NCI-H128 (cell line): ENCODE measurements around the gene MKS1.
A peak's percentile ranks its signal among the peaks of the same experiment; 100 is the strongest.

ENCODE experiments used
- DNase-seq: peaks from one replicate; lab custom pipeline; 2025; ENCODE audit not compliant: unreplicated experiment; lab: John Stamatoyannopoulos, UW

MKS1 gene

DNA sequence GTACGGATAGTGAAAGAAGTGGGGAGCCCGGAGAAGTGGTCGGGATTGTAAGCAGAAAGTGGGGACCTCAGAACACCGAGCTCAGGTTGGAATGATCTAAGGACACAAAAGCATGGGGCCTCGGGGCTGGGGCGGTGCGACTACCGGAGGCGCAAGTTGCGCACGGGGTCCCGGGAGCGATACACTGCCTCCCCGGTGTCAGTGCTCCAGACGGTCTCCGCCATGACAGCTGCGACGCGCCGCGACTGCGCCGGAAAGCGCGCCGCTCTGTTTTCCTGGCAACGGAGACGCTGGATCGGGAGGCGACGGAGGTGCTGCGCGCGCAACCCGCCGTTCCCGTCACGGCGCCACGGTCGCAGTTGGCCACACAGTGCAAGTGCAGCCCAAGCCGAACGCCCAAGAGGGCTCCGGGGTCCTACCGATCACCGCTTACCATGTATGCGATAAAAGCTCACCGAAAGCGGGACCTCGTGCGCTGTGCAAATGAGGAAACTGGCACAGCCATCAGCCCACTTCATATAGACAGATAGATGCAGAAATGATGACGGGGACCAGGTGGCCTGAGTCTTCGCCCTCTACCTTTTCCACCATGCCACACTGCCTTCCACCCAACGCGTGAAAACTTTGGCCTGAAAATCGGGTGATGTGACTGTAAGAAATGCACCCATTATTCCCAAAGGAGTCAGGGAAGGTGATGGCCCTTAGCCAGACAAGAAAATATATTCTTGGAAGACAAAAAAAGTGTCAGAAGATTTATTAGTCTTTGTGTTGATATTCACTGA is at the start of gene MKS1:
TSS of gene MKS1 (minus strand) at position 249 of the 782 bp plus-strand sequence. CDS start at position 224, 25 bp downstream.
- DNase-seq = peak; percentile 81

- no peak for DNase-seq
These were observed 49.3 kb upstream of the MKS1 start for GRCh38 chr17:58268326-58268725.

GRCh38 chr17:58267347-58268324 is 48.6 kb upstream of the MKS1 start:
- DNase-seq = no peak

GRCh38 chr17:58265902-58266875 is 47.1 kb upstream of the MKS1 start:
- no peak for DNase-seq

DNA sequence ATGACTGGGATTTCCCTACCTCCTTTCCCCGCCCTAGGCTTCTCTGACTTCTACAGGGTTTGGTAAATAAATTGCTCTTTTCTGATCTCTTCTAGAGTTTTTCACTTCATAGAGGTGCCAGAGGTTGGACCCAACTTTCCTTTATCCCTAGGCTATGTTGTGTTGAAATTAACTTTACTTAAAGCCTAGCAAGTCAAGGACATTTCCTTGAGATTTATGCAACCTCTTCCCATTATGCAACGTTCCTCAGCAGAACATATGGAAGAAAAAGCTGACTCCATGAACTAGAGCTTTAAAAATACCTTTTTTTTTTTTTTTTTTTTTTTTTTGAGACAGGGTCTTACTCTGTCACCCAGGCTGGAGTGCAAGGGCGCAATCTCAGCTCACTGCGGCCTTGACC is 46.2 kb upstream of the MKS1 start:
- no peak for DNase-seq

DNA sequence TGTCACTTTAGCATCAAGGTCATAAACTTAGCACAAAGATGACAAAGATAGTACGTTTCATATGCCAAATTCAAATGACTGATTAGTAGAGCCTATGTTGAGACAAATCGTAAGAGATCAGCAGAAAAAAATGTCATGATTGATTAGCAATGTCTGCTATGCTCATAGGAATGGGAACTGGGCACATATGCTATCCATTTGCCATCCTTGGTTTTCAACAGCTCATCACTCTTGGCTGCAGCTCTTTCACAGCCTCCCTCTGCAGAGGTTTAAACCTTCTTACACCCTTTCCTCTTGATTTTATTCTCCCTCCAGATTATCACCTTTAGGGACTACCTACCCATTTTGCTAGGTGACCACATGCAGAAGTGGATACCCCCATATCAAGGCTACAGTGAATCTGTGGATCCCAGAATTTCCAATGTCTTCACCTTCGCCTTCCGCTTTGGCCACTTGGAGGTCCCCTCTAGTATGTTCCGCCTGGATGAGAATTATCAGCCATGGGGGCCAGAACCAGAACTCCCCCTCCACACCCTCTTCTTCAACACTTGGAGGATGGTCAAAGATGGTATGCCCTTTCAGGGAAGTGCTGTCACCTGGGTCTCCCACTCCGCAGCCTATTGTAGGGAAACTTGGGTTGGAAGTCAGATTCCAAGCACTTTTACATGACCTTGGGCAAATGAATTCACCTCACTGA is 45.5 kb upstream of the MKS1 start:
- DNase-seq = no peak

GRCh38 chr17:58263773-58264172 is 44.7 kb upstream of the MKS1 start:
- DNase-seq = no peak

DNA sequence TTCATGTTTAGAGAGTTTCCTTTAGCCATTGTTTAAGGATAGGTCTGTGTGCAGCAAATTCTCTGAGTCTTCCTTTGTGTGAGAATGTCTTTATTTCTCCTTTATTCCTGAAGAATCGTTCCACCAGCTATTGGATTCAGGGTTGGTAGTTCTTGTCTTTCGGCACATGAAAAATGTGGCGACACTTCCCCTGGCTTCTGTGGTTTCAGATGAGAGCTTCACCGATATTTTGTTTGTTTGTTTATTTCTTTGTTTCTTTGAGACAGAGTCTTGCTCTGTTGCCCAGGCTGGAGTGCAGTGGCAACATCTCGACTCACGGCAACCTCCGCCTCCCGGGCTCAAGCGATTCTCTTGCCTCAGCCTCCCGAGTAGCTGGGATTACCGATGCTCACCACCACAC is 43.1 kb upstream of the MKS1 start:
- DNase-seq = no peak

DNA sequence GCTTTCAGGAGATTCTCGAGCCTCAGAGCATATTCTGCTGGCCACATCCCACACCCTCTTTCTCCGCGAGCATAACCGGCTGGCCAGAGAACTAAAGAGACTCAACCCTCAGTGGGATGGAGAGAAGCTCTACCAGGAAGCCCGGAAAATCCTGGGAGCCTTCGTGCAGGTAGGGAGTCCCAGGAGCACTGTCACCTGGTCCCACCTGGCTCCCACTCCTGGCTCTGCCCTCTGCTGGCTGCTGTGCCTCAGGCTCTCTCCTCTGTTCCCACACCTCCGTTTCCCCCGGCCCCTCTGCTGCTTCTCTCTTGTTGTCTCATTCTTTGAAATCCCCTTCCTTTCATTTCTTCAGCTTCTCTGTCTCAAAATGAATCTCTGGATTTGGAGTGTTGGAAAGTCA is 35.7 kb upstream of the MKS1 start:
- no peak for DNase-seq

DNA sequence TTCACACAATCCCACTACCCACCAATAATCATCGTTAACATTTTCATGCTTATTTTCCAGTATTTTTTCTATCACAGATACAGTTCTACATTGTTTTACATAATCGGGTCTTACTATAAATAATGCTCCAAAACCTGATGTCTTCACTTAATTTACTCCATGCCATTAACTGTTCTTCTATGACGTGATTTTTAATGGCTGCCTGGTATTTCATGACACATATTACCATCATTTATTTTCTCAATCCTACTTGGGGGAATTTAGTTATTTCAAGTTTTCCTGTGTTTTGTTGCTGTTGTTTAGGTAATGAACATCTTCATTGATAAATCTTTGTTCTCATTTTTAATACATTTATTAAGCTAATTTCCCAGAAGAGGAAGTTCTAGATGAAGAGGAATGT is 34.0 kb upstream of the MKS1 start:
- DNase-seq = no peak

DNA sequence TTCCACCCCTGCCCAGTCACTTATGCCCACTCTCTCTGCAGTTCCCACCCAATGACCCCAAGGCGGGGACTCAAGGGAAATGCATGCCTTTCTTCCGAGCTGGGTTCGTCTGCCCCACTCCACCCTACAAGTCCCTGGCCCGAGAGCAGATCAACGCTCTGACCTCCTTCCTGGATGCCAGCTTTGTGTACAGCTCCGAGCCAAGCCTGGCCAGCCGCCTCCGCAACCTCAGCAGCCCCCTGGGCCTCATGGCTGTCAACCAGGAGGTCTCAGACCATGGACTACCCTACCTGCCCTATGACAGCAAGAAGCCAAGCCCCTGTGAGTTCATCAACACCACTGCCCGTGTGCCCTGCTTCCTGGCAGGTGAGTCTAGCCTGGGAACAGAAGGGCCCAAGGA is 33.1 kb upstream of the MKS1 start:
- no peak for DNase-seq

GRCh38 chr17:58250344-58251011 is 31.4 kb upstream of the MKS1 start:
- DNase-seq = no peak

DNA sequence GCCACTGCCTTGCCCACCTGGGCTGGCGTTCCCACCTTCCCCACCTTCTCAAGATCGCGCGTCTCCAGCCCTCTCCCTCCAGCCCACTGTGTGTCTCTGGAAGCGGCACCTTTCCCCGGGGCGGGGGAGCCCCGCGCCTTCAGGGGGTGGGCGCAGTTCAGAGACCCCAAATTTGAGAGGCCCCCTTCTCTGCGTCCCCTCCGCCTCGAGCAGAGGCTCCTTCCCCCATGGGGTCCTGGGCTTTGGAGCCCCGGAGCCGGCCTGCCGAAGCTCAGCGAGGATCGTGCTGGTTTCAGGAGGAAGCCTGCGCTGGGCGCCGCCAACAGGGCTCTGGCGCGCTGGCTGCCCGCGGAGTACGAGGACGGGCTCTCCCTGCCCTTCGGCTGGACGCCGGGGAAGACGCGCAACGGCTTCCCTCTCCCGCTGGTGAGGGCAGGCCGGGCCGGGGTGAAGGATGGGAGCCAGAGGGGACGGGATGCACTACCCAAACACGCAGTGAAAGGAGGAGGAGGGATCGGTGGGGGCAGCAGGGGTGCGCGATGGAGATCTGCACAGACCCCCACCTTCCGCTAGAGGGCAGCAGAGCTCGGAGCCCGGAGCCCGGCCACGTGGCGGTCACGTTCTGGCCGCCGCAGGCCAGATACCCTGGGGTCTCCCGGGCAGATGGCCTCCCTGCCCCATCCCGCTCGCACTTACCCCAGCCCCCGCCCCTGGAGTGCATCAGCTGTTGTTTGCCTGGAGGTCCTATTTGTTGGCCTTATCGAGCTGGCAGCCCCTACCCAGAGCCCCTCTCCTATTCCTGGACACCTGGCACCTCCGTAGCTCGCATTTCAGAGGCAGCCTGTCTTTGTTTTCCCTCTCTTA is 30.4 kb upstream of the MKS1 start:
- peak; percentile 21 for DNase-seq

GRCh38 chr17:58248955-58249269 is 29.9 kb upstream of the MKS1 start:
- no peak for DNase-seq

DNA sequence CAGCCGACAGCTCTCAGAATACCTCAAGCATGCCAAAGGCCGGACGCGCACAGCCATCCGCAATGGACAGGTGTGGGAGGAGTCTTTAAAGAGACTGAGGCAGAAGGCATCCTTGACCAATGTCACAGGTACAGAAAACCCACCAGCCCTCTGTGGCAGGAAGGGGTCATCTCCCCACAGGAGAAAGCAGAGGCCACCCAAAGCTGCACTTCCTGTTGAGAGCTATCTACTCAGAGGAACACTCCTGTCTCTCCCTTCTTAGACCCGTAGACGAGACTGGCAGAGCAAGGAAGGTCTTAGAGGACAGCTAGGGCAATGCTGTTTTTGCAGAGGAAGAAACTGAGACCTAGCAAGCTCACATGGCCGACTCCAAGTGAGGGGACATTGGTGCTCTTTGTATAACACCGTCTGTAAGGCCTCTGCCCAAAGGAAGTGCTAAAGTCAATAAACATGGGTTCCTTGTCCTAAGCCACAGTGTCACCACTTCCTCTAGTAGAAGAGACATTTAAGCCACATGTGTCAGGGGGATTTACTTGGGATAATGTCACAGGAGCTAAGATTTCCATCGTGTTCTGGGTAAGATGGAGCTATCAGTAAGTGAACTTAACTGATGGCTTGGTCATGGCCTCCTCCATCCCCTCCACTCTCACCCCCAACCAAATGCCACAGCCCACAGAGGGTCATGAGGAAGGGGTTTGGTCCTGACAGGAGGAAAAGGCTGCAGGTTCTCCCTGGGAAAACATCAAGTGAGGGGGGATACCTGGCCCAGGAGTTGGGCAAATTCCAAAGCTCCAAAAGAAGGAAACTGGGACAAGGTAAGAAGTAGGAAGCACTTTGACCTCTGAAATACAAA is 28.7 kb upstream of the MKS1 start:
- no peak for DNase-seq

DNA sequence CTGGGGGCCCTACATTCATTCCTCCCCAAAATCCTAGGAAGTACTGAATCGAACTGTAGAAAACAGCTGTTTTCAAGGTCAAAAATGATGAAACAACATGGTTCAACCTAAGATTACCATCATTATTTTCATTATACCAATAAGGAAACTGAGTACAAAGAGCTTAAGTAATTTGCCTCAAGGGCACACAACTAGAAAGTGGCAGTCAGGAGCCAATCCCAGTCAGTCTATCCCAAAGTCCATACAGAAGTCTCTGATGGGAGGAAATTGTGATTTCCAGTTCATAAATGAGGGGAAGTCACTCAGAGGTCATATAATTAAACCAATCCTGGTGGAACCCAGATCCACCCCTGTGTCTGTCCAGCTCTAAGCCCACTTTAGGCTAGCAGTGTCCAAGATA is 27.7 kb upstream of the MKS1 start:
- no peak for DNase-seq

DNA sequence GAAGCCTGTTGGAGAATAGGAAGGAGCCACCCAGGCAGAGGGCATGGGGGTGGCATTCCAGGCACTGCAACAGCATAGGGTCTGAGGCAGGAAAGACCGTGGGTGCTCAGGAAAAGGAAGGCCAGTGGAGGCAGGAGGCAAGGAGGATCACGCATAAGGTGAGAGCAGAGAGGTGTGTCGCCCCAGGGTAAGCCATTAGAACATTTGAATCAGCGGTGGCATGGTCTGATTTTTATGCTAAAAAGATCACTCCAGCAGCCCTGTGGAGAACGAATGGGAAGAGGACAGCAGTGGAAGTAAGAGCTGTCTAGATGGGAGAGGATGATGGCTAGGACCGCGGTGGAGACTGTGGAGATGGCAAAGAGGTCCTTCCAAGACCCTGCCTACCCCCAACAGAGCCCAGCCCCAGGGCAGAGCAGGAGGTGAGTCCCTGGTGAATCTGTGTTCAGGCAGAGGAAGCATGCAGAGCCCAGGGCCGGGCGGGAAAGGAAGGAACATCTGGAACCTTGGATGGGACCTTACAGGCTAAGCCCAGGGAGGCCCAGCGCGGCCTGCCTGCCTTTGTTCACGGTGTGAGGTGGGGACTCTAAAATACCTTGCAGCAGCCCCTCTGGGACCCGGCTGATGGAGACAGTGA is 27.2 kb upstream of the MKS1 start:
- no peak for DNase-seq
